Umbilical cord (tissue), 2 donors: Measurements from ENCODE around the gene TPCN2. TPM values are rescaled to one million over a fixed set of nuclear protein-coding genes. Genes with fewer than 3 reads are reported as not detected.

Source experiments
- DNase-seq: peaks from one replicate; pipeline ENCODE4 v3.0.0-alpha.2; 2015; ENCODE audit warnings: low spot score
- total RNA-seq: library from RNA; depleted of rRNA; stranded (reverse); fragments of >200 nt; gene quantifications from one replicate; pipeline ENCODE4 v1.2.3, GENCODE V29; 2014; ENCODE audit warnings: low replicate concordance; ENCODE audit not compliant: insufficient read depth

Gene TPCN2
- total RNA-seq, 1 donor from 2014 or later: 11.3 TPM

DNA sequence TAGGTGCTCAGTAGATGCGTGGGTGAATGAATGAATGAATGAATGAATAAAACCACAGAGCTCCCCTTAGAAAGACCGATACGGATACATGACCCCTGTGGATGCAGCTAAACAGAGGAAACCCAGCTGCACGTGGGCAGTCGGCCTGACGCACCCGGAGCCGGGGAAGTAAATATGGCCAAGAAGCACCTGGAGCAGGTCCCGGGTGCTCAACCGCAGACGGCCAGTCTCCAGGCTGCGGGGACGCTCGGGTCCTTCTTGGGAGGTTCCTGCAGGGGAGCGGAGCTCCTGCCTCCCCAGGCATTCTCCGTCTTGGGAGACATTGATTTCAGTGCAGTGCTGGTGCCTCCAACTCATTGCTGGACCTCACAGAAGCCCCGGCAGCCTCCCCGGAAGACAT lies 11.7 kb upstream of the TPCN2 start:
- DNase-seq: no peak

- DNase-seq: no peak
Observed at GRCh38 chr11:69037544-69037943, 11.2 kb upstream of the TPCN2 start.

DNA sequence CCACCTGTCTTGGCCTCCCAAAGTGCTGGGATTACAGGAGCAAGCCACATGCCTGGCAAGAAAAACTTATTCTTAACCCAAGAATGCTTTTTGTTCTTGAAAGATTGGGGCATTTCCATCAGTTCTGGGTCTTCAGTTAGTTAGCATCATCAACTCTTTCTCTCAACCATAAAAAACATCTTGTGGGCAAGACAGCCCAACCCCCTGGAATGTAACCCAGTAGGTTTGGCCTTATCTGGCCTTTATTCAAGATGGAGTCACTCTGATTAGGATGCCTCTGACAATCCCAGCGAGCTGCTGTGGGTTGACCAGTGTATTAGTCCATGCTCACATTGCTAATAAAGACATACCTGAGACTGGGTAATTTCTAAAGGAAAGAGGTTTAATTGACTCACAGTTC lies 9.2 kb upstream of the TPCN2 start:
- no peak for DNase-seq

DNA sequence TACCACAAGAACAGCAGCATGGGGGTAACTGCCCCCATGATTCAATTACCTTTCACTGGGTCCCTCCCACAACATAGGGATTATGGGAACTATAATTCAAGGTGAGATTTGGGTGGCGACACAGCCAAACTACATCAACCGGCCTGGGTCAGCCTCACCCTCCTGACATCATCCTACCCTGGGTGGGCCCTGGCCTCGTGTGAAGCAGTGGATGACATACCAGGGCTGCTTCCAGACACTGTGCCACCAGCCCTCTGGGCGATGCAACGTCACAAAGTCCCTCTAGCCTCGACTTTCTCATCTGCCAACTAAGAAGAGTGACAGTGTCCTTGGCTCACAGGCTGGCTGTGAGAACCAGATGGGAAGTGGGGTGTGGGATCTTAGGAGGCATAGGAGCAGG lies 8.7 kb upstream of the TPCN2 start:
- DNase-seq: no peak

DNA sequence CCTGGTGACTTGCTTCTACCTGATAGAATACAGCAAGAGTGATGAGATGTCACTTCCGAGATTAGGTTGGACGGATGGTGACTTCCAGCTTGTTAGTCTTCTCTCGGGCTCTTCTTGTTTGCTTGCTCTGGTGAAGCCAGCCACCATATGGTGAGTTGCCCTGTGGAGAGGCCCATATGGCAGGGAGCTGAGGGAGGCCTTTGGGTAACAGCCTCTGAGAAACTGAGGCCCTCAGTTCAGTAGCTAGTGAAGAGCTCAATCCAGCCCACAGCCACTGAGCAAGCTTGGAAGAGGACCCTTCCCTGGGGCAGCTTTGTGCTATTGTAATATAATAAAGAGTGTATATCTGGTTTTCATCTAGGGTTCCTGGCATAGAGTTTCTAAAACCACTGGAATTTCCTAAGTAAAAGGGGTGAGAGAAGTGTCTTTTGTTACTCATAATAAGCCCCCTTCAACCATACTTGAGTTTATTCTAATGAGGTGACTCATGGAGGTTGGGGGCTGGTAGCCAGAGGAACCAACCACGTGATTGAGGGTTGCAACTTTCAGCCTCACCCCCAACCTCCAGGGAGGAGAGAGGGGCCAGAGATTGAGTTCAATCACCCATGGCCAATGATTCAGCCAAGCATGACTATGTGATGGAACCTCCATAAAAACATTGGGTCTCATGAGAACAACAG lies 8.0 kb upstream of the TPCN2 start:
- no peak for DNase-seq

DNA sequence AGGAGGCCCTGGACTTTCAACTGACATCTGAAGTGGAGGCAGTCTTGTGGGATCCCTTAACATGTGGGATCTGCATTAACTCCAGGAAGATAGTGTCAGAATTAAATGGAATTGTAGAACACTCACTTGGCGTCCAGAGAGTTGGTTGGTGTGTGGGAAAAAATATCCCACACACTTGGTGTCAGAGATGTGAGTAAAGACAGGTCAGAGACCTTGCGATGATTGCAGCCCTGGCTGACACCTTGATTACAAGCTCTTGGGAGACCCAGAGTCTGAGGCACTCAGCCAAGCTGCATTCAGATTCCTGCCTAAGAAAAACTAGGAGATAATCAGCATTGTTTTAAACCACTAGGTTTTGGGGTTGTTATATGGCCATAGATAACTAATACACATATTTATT lies 7.2 kb upstream of the TPCN2 start:
- DNase-seq: no peak

GRCh38 chr11:69044111-69045013 lies 4.4 kb upstream of the TPCN2 start:
- peak; percentile 84 for DNase-seq

GRCh38 chr11:69048031-69048693 lies 570 bp upstream of the TPCN2 start:
- no peak for DNase-seq

GRCh38 chr11:69049490-69049867 lies 747 bp downstream of the TPCN2 start:
- no peak for DNase-seq

GRCh38 chr11:69050592-69051380 lies 2.1 kb downstream of the TPCN2 start:
- DNase-seq: no peak

GRCh38 chr11:69051381-69052342 lies 2.9 kb downstream of the TPCN2 start:
- no peak for DNase-seq

GRCh38 chr11:69052343-69053168 lies 3.8 kb downstream of the TPCN2 start:
- no peak for DNase-seq

- DNase-seq: no peak
Observed at GRCh38 chr11:69053169-69053477, 4.4 kb downstream of the TPCN2 start.

DNA sequence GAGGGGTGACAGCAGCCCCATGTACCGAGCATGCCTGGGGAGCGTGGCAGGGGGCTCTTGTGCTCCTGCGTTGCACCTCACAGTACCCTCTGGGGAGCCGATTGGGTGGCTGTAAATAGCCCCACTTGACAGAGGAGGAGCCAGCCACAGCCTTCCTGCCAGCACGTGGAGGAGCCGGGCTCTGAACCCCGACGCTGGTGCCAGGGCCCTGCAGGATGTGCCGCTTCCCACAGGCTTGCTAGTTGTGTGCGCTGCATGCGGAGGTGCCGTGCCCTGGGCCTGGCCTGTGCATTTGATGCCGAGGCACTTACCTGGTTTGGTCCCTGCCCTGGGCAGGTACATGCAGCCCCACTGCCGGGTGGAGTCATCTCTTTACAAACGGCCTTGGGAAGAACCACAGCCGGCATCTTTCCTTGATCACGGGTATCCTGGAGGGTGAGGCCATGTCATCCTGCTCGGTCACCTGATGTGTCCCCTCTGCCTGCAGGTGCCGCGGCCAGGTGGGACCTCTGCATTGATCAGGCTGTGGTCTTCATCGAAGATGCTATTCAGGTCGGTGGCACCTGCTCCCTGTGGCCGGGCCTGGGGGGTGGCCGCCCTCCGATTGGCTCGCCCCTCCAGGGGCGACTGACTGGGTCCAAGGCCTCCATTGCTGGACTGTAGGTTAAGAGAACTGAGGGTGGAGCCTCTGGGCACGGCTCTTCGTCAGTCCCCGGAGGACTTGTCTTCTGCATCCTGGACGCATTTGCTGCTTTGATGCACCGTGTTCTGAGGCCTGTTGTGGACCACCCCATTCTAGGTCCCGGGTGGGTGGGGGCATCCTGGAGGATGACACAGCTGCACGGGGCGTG lies 5.0 kb downstream of the TPCN2 start:
- no peak for DNase-seq

DNA sequence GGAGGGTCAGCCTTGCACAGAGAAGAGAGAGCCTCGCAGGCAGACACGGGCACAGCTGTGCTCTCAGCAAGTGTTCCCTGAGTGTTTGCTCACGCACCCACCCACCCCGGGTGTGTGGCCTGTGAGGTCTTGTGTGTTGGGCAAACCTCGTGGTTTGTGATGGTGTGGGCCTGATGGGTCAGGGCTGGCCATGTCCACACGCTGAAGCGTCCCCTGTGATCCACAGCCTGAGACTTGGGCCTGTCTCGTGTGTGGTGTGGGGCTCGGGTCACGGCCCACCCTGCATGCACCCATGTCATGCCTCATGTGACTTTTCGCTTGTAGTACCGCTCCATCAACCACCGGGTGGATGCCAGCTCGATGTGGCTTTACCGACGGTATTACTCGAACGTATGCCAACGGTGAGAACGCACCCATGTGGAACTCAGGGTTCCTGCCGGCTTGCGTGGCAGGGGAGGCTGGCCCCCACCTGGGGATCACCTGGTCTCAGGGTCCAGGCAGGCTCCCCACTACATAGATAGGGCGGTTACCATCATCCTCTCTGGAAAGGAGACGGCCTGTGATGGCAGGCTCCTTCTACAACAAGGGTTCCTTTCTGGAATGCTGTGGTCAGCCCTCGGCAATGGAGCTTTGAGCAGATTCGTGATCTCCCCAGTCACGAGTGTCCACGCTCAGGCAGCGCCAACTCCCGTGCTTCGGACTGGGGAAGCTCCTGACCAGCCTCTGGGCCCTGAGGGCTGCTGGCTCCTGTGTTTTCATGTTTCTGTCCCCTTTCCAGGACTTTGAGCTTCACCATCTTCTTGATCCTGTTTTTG lies 5.9 kb downstream of the TPCN2 start:
- no peak for DNase-seq

GRCh38 chr11:69055212-69055586 lies 6.5 kb downstream of the TPCN2 start:
- DNase-seq: no peak

- DNase-seq: peak; percentile 14
Observed at GRCh38 chr11:69055598-69056516, 7.1 kb downstream of the TPCN2 start.
